PFSK-1 (cell line): ENCODE data around the gene ISCA1.

Experiments
- SIN3A ChIP-seq: IDR thresholded peaks from 2 replicates; pipeline ENCODE4 v1.6.1; 2012; ENCODE audit warnings: mild to moderate bottlenecking, low read length, moderate library complexity, borderline replicate concordance; ENCODE audit not compliant: insufficient read depth
- TAF1 ChIP-seq: IDR thresholded peaks from 2 replicates; pipeline ENCODE4 v1.6.1; 2012; ENCODE audit warnings: low read length, control low read depth, borderline replicate concordance; ENCODE audit not compliant: insufficient read depth

GRCh38 chr9:86321373-86321772, 39.0 kb upstream of the ISCA1 start:
- no peak for TF ChIP-seq TAF1
- no peak for TF ChIP-seq SIN3A
